Esophagus muscularis mucosa (tissue), 4 donors: ENCODE measurements around the gene ZIC2. TPM values are rescaled to one million over a fixed set of nuclear protein-coding genes. Genes with fewer than 3 reads are reported as not detected.

Source experiments
- DNase-seq: peaks from one replicate; pipeline ENCODE4 v3.0.0-alpha.2; 2017; ENCODE audit errors: extremely low spot score
- H3K27ac ChIP-seq, 4 donors: fragments of 200-600 bp; sonication (generic); replicated peaks in 1 of 4; 1 replicate in 3 of 4; 2 replicates in 1 of 4; pipeline ENCODE4 v1.5.1; 2016 to 2019; ENCODE audit warnings: mild to moderate bottlenecking in 1 of 4
- H3K27me3 ChIP-seq, 4 donors: fragments of 200-600 bp; sonication (generic); one replicate each; pipeline versions ENCODE4 v1.5.1 to v1.6.0; 2016 to 2019
- H3K36me3 ChIP-seq, 4 donors: fragments of 200-600 bp; sonication (generic); one replicate each; pipeline ENCODE4 v1.5.1; 2016 to 2019
- H3K4me1 ChIP-seq, 4 donors: fragments of 200-600 bp; sonication (generic); one replicate each; pipeline ENCODE4 v1.5.1; 2016 to 2019
- H3K4me3 ChIP-seq, 4 donors: fragments of 200-600 bp; sonication (generic); 1 replicate in 2 of 4; 2 replicates in 2 of 4; pipeline ENCODE4 v1.5.1; 2016 to 2019; ENCODE audit warnings: mild to moderate bottlenecking in 4 of 4, moderate library complexity in 1 of 4
- H3K9me3 ChIP-seq, 4 donors: fragments of 200-600 bp; sonication (generic); 1 replicate in 3 of 4; 2 replicates in 1 of 4; pipeline ENCODE4 v1.5.1; 2016 to 2019
- EP300 ChIP-seq: sonication (generic); formaldehyde crosslinking; IDR thresholded peaks from one replicate; pipeline ENCODE4 v1.6.1; 2017; ENCODE audit warnings: antibody characterized with exemption
- POLR2A ChIP-seq: fragments of 450-650 bp; IDR thresholded peaks from one replicate; pipeline ENCODE4 v1.6.1; 2017; ENCODE audit warnings: antibody characterized with exemption, moderate library complexity, mild to moderate bottlenecking, low read depth
- POLR2AphosphoS5 ChIP-seq, 2 donors: sonication (generic); formaldehyde crosslinking; IDR thresholded peaks; one replicate each; pipeline ENCODE4 v1.6.1; 2017; ENCODE audit warnings: antibody characterized with exemption in 2 of 2
- WGBS: methylation state at CpG from one replicate; pipeline ENCODE4 v1.1.5; 2018; 5-methylcytosine and 5-hydroxymethylcytosine counted together
- intact Hi-C: fragments of 100-400 bp; cut with DNase I; formaldehyde crosslinking; loops from one replicate; pipeline ENCODE4 v1.15.1; 2023
- total RNA-seq, 4 donors: library from RNA; depleted of rRNA; stranded (reverse); fragments of >200 nt; gene quantifications; one replicate each; pipeline versions ENCODE4 v1.1.0 to v1.2.1, GENCODE V29; 2016
- TF ChIP-seq, protein P1 (sequence below), 3 experiments: fragments of 200-600 bp in 2 of 3; fragments of 450-650 bp in 1 of 3; sonication (generic) in 2 of 3; IDR thresholded peaks; one replicate each; pipeline ENCODE4 v1.5.1; 2017 to 2019; ENCODE audit warnings: antibody characterized with exemption in 3 of 3, mild to moderate bottlenecking in 2 of 3, moderate library complexity in 1 of 3

ZIC2 gene
- not detected for total RNA-seq

DNA sequence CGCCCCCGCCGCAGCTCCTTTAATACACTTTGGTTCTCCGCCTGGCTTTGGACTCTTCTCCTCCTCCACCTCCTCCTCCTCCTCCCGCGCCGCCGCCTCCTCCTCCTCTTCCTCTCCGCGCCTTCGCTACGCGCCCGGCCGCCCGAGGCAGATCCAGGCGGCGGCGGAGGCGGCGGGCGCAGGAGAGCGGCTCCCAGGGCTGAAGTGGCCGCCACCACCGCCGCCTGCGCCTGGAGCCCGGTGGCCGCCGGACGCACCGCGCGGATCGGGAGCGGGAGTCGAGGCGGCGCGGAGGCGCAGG is at the start of gene ZIC2:
Gene ZIC2, plus strand, starts transcription at position 50 of the 301 bp plus-strand sequence. CDS start 281 bp downstream, outside the sequence.
- TF ChIP-seq POLR2AphosphoS5 (IDR thresholded peaks at IDR 0.05) (no peak), EP300 (no peak), POLR2A (no peak)
- TF ChIP-seq, protein P1, sequence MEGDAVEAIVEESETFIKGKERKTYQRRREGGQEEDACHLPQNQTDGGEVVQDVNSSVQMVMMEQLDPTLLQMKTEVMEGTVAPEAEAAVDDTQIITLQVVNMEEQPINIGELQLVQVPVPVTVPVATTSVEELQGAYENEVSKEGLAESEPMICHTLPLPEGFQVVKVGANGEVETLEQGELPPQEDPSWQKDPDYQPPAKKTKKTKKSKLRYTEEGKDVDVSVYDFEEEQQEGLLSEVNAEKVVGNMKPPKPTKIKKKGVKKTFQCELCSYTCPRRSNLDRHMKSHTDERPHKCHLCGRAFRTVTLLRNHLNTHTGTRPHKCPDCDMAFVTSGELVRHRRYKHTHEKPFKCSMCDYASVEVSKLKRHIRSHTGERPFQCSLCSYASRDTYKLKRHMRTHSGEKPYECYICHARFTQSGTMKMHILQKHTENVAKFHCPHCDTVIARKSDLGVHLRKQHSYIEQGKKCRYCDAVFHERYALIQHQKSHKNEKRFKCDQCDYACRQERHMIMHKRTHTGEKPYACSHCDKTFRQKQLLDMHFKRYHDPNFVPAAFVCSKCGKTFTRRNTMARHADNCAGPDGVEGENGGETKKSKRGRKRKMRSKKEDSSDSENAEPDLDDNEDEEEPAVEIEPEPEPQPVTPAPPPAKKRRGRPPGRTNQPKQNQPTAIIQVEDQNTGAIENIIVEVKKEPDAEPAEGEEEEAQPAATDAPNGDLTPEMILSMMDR (IDR thresholded peaks at IDR 0.05) = no peak
- no CpG with 5 or more reads among the region's 41 CpGs for WGBS
- peak within 1 kb of the TSS; percentile 50 to 63 (median 52) for H3K4me3 ChIP-seq
- H3K27ac ChIP-seq = no peak within 1 kb of the TSS
- no peaks in the 10 kb centered on the region for H3K9me3 ChIP-seq
- H3K27me3 ChIP-seq = peaks cover 36 to 100% (median 92%) of the 10 kb centered on the region in 4 donors
- no peaks in the 10 kb centered on the region for H3K36me3 ChIP-seq
- peaks cover 33 to 68% (median 59%) of the 10 kb centered on the region in 4 donors for H3K4me1 ChIP-seq
- no peak for DNase-seq
- intact Hi-C loops = loop anchor here (10.0 kb wide), 1 partner anchor 103 kb away; the partner anchor contains the start of gene PCCA

DNA sequence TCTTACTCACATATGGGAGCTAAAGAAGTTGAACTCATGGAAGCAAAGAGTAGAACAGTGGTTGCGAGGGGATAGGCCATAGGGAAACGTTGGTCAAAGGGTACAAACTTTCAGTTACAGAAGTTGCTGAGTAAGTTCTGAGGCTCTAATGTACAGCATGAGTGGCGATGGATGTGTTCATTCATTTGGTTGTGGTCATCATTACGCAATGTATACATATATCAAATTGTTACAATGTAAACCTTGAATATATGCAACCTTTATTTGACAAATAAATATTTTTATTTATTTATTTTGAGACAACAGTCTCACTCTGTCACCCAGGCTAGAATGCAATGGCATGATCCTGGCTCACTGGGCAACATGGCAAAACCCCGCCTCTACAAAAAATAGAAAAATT is 48.7 kb upstream of the ZIC2 start:
- TF ChIP-seq, protein P1 (IDR thresholded peaks at IDR 0.05) = no peak
- no peak for TF ChIP-seq POLR2AphosphoS5 (IDR thresholded peaks at IDR 0.05)
- TF ChIP-seq POLR2A = no peak
- TF ChIP-seq EP300 = no peak

DNA sequence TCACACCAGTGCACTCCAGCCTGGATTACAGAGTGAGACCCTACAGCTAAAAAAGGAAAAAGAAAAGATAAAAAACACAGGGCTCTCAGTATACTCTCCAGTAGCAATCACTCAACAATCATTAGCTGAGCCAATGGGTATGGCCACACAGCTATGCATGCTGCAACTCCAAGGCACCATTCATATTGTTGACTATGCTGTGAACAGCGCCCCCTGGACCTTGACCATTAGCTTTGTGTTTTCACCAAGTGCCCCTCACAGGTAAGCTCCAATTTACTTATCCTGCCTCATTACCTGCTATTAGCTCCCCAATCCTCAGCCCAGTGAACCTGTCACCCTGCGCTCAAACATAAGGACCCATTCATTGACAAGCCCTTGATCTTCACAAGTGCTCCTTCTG is 45.8 kb upstream of the ZIC2 start:
- Histone ChIP-seq H3K4me1 (no peaks in the 10 kb centered on the region), H3K9me3 (no peaks in the 10 kb centered on the region), H3K36me3 (no peaks in the 10 kb centered on the region), H3K27ac (no peak overlapping the region), H3K4me3 (no peak overlapping the region), H3K27me3 (peaks cover 0 to 75% (median 0%) of the 10 kb centered on the region in 4 donors)
- intact Hi-C loops = no loop called here
- DNase-seq = no peak
- 48% methylated on average over 2 of the region's 2 CpGs for WGBS
- TF ChIP-seq EP300 (no peak), POLR2AphosphoS5 (IDR thresholded peaks at IDR 0.05) (no peak), POLR2A (no peak)
- TF ChIP-seq, protein P1 (IDR thresholded peaks at IDR 0.05) = no peak

More for the DNA sequence above, 48.7 kb upstream of the ZIC2 start:
- Histone ChIP-seq H3K9me3 (no peaks in the 10 kb centered on the region), H3K4me3 (no peak overlapping the region), H3K36me3 (no peaks in the 10 kb centered on the region), H3K27ac (no peak overlapping the region), H3K27me3 (peaks cover 0 to 76% (median 0%) of the 10 kb centered on the region in 4 donors), H3K4me1 (no peaks in the 10 kb centered on the region)
- no peak for DNase-seq
- 89% methylated on average over 5 of the region's 5 CpGs for WGBS
- intact Hi-C loops = no loop called here

DNA sequence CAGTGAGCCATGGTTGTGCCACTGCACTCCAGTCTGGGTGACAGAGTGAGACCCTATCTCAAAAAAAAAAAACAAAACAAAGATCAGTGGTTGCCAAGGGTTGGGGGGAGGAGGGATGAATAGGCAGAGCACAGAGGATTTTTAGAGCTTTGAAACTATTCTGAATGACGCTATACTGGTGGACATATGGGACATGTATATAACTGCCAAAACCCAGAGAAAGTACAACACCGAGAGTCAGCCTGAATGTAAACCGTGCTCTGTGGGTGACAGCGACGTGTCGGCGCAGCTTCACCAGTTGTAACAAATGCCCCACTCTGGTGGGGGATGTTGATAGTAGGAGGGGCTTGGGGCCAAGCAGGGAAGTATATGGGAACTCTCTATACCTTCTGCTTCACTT is 42.9 kb upstream of the ZIC2 start:
- intact Hi-C loops = no loop called here
- H3K27me3 ChIP-seq = peaks cover 0 to 77% (median 6%) of the 10 kb centered on the region in 4 donors

More for the DNA sequence above, 42.9 kb upstream of the ZIC2 start:
- H3K9me3 ChIP-seq = no peaks in the 10 kb centered on the region
- 42% methylated on average over 7 of the region's 7 CpGs for WGBS
- H3K4me3 ChIP-seq = no peak overlapping the region
- no peaks in the 10 kb centered on the region for H3K4me1 ChIP-seq
- TF ChIP-seq, protein P1 (IDR thresholded peaks at IDR 0.05) = no peak
- no peak for TF ChIP-seq POLR2A
- no peak for TF ChIP-seq EP300
- no peak for DNase-seq
- no peaks in the 10 kb centered on the region for H3K36me3 ChIP-seq
- H3K27ac ChIP-seq = no peak overlapping the region
